Calu3 (cell line): ENCODE data around the gene ADRA2A. TPM values are rescaled to one million over a fixed set of nuclear protein-coding genes. Genes with fewer than 3 reads are reported as not detected.

ENCODE experiments used
- Bru-seq: library from RNA; stranded (reverse); fragments of 400-500 nt; gene quantifications from one replicate; lab custom pipeline; 2021; lab: Mats Ljungman, UMichigan
- BruChase-seq, 2 experiments: library from RNA; stranded (reverse); fragments of 400-500 nt; gene quantifications; one replicate each; lab custom pipeline; 2021; lab: Mats Ljungman, UMichigan
- BruUV-seq: library from RNA; stranded (reverse); fragments of 400-500 nt; replicated peaks from 2 replicates; lab custom pipeline; 2021; lab: Mats Ljungman, UMichigan
- CTCF ChIA-PET: fragments of 300-600 bp; sonication (Branson Sonifier 250); formaldehyde crosslinking; loops from one replicate; lab custom pipeline; 2022; ENCODE audit warnings: antibody characterized with exemption; lab: Charles Lee
- DNase-seq: peaks from one replicate; pipeline ENCODE4 v3.0.0; 2022
- H3K27ac Mint-ChIP-seq: one replicate; pipeline ENCODE4 v1.8.0; 2022; ENCODE audit warnings: mixed read lengths; ENCODE audit not compliant: unreplicated experiment
- H3K27me3 Mint-ChIP-seq: one replicate; pipeline ENCODE4 v1.8.0; 2022; ENCODE audit warnings: mixed read lengths; ENCODE audit not compliant: unreplicated experiment
- H3K36me3 Mint-ChIP-seq: one replicate; pipeline ENCODE4 v1.8.0; 2022; ENCODE audit warnings: mild to moderate bottlenecking, moderate library complexity, mixed read lengths; ENCODE audit not compliant: insufficient read depth, unreplicated experiment
- H3K4me1 Mint-ChIP-seq: one replicate; pipeline ENCODE4 v1.8.0; 2022; ENCODE audit warnings: mild to moderate bottlenecking, low read depth, mixed read lengths; ENCODE audit not compliant: unreplicated experiment
- H3K4me3 Mint-ChIP-seq: one replicate; pipeline ENCODE4 v1.8.0; 2022; ENCODE audit warnings: mild to moderate bottlenecking, low read depth, moderate library complexity, mixed read lengths; ENCODE audit not compliant: unreplicated experiment
- H3K9me3 Mint-ChIP-seq: one replicate; pipeline ENCODE4 v1.8.0; 2022; ENCODE audit warnings: low read depth, mixed read lengths; ENCODE audit not compliant: unreplicated experiment
- intact Hi-C: fragments of 100-400 bp; cut with micrococcal nuclease; formaldehyde crosslinking; loops from one replicate; pipeline ENCODE4 v1.10.0; 2022; ENCODE audit not compliant: unreplicated experiment
- long read RNA-seq: library from polyadenylated mRNA; stranded (forward); transcript quantifications from one replicate; pipeline ENCODE4 v2.0.0, GENCODE V29; 2022
- total RNA-seq: library from RNA; stranded (reverse); gene quantifications from 2 replicates; pipeline ENCODE4 v1.2.3, GENCODE V29; 2022
- TF ChIP-seq, protein P1 (sequence below): fragments of 200-600 bp; IDR thresholded peaks from one replicate; pipeline ENCODE4 v1.8.0; 2022; ENCODE audit warnings: antibody characterized with exemption; ENCODE audit not compliant: unreplicated experiment

The ADRA2A gene
- total RNA-seq: 5.4 and 6.7 TPM in 2 replicates
- percentile 50 among the genes with signal in this experiment for Bru-seq, nascent RNA
- BruChase-seq, experiment 1, labeled RNA remaining after a 6-hour chase: percentile 55 among the genes with signal in this experiment
- BruChase-seq, experiment 2, labeled RNA remaining after a 2-hour chase: percentile 75 among the genes with signal in this experiment
- long read RNA-seq, transcript ADRA2A-201 (1 exons, 3,745 nt): major isoform, 12 of 12 reads
- long read RNA-seq, partial matches to known transcripts: 0 of 12 reads
- long read RNA-seq, other reads (novel, unspliced or antisense): 0 of 12 reads

DNA sequence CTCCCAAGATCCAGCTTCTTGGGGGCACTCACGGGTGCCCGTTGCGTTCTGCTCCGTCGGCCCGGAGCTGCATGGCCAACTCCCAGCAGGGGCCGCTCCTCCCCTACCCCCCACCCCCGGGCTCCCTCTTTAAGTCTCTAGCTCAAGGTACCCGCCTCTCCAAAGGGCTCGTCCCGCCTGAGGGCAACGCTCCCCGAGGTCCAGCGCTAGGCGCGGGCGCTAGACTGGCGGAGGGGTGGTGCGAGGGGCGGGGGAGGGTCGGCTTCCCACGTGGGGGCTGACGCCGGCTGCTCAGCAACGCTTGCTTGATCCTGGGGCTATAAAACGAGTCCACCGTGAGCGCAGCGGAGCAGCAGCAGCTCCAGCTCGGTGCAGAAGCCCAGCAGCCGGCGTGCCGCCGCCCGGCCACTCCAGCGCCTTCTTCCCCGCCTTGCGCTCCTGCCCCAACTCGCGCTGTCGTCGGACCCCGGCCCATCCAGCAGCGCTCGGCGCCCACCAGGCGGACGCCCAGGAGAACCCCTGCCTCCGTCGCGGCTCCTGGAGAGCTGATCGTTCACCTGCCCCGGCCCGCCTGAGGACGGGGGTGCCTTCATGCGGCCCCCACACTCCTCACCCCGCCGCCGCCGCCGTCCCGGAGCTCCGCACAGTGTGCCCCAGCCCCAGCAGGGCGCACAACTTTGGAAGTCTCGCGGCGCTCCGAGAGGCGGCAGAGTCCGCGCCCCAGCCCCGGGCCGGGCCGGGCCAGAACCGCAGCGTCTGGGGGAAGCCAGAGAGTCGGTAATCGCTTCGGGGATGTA is at the start of gene ADRA2A:
ADRA2A (plus strand) TSS at position 348 of the 797 bp plus-strand sequence. CDS start 968 bp downstream, outside the sequence.
- TSS peak; percentile 45 for BruUV-seq
- H3K36me3 Mint-ChIP-seq: peaks cover 23% of the 10 kb centered on the region
- H3K9me3 Mint-ChIP-seq: no peaks in the 10 kb centered on the region
- CTCF ChIA-PET: interaction anchor here (0.6 to 1.8 kb wide), 15 partner anchors 30 to 1060 kb away, joined by 3 to 15 read pairs (median 4); partner anchors contain the start of genes BBIP1 and SHOC2
- H3K27ac Mint-ChIP-seq: no peak within 1 kb of the TSS
- intact Hi-C loops: loop anchor here (1.0 to 10.0 kb wide), 8 partner anchors 60 to 1058 kb away; no protein-coding TSS in a partner anchor
- H3K4me1 Mint-ChIP-seq: peaks cover 7% of the 10 kb centered on the region
- H3K4me3 Mint-ChIP-seq: peak within 1 kb of the TSS; percentile 88
- H3K27me3 Mint-ChIP-seq: peaks cover 37% of the 10 kb centered on the region
- TF ChIP-seq, protein P1, sequence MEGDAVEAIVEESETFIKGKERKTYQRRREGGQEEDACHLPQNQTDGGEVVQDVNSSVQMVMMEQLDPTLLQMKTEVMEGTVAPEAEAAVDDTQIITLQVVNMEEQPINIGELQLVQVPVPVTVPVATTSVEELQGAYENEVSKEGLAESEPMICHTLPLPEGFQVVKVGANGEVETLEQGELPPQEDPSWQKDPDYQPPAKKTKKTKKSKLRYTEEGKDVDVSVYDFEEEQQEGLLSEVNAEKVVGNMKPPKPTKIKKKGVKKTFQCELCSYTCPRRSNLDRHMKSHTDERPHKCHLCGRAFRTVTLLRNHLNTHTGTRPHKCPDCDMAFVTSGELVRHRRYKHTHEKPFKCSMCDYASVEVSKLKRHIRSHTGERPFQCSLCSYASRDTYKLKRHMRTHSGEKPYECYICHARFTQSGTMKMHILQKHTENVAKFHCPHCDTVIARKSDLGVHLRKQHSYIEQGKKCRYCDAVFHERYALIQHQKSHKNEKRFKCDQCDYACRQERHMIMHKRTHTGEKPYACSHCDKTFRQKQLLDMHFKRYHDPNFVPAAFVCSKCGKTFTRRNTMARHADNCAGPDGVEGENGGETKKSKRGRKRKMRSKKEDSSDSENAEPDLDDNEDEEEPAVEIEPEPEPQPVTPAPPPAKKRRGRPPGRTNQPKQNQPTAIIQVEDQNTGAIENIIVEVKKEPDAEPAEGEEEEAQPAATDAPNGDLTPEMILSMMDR: no peak
- DNase-seq: peak; percentile 66

DNA sequence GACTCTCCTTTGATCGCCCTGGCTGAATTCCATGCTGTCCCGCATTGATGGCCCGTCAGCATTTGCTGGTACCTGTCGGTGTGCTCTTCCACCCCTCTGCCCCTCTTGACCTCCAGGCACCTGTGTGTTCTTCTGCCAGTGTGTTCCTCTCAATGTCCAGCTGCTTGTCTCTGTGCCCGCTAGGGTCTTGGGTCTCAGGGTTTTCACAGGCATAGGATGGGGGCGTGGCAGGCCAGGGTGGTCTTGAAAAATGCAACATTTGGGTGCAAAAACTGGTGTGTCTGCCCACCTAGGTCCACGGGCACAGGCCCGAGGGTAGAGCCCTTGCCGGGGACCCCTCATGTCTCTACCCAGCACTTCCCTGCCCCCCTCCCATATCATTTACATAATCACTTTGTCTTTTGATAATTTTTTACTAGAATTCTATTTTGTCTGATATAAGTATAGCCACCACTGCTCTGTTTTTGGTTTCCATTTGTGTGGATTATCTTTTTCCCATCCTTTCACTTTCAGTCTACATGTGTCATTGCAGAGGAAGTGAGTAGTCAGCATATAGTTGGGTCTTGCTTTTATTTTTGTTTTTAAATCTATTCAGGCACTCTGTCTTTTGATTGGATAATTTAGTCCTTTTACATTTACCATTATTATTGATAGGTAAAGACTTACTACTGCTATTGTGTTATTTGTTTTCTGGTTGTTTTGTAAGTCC is 46.6 kb upstream of the ADRA2A start:
- Mint-ChIP-seq H3K36me3 (no peaks in the 10 kb centered on the region), H3K4me3 (no peak overlapping the region), H3K4me1 (no peaks in the 10 kb centered on the region), H3K9me3 (no peaks in the 10 kb centered on the region), H3K27ac (no peak overlapping the region), H3K27me3 (no peaks in the 10 kb centered on the region)
- DNase-seq: no peak
- TF ChIP-seq, protein P1: no peak
- intact Hi-C loops: no loop called here
- CTCF ChIA-PET: no interaction called here
- no TSS peak for BruUV-seq

DNA sequence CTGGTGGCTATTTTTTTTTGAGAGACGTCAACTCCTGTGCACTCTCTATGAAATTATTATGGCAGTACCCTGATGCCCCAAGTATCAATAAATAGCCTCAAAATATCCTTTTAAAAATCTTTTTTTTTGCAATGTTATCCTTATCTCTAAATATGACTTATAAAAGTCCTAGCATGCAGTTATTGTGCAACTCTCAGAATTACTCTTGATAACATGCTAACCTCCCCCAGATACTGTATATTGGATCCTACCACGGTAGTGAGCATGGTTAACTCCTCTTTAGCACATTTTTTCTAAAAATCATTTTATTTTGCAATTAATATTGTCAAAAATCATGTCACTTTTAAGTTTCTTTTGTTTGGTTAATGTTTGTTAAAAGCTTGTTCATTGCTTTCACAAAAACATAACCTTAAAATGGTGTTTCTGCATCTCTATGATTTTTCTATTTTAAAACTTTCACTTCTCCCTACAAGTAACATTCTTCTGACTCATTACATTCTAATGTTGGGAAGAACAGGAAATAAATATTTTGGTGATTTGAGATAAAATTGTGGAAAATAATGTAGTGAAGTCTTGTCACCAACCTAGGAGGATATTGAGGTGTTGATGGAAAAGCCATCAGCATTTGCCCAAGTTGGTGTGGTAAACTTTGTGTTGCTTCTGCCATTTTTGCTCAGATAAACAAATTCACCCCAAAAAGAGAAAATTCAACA is 42.1 kb upstream of the ADRA2A start:
- Mint-ChIP-seq H3K4me3 (no peak overlapping the region), H3K9me3 (peaks cover 5% of the 10 kb centered on the region), H3K27me3 (no peaks in the 10 kb centered on the region), H3K27ac (no peak overlapping the region), H3K36me3 (no peaks in the 10 kb centered on the region), H3K4me1 (no peaks in the 10 kb centered on the region)
- BruUV-seq: no TSS peak
- no peak for DNase-seq
- CTCF ChIA-PET: no interaction called here
- intact Hi-C loops: no loop called here
- TF ChIP-seq, protein P1: no peak

DNA sequence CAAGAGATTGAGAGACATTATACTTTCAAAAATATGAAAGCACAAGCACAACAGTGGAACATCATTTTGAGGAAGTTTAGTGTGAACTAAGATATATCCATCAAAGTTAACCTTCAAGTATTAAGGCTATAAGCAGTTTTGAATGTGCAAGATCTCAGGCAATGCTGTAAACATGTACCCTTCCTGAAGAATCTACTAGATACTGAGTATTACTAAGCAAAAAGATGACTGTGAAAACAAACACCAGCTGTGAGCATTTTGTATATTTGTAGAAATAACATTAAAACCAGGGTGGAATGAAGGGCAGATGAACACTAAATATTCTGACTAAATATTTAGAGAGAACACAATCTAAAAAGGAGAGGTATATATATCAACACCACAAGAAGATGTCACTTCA is 41.3 kb upstream of the ADRA2A start:
- TF ChIP-seq, protein P1: no peak
- BruUV-seq: no TSS peak
- H3K4me3 Mint-ChIP-seq: no peak overlapping the region
- no peaks in the 10 kb centered on the region for H3K4me1 Mint-ChIP-seq
- H3K9me3 Mint-ChIP-seq: peaks cover 5% of the 10 kb centered on the region
- no peak for DNase-seq
- CTCF ChIA-PET: no interaction called here
- H3K36me3 Mint-ChIP-seq: no peaks in the 10 kb centered on the region
- H3K27ac Mint-ChIP-seq: no peak overlapping the region
- no peaks in the 10 kb centered on the region for H3K27me3 Mint-ChIP-seq
- intact Hi-C loops: no loop called here
